ENCODE results near the gene SSU72.

DNA sequence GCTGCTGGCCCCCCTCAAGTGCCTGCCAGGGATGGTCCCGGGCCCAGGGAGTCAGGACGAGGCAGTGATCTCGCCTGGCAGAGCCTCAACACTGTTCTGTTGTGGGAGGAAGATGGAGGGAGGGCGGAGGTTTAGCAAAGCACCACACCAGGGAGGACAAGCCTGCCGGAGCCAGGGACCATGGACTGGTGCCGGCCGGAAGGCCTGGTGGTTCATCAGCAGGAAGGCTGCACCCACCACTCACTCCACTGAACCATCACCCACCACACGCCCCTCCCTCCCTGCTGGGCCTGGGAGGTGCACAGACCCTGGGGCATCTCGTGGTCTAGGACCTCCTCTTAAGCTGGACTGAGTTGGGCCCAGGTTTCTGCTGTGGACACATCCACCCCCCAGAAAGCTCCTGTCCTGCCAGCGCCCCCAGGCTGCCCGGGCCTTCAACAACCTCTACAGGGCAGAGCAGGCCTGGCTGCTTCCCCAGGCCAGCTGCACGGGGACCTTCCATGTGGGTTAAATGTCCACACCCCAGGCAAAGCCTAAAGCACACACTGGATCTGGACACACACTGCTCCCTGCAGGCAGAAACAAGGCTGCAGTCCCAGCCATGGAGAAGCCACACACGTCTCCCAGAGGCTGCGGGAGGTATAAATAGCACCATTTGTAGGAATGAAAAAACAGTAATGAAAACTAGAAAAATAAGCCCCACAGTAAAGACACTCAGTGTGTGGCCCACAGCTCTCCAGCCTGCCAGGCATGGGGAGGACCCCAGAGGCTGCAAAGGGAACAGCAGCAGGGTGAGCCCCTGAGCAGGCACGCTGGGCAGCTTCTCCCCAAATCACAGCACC lies 23.9 kb downstream of the SSU72 start:
- TF ChIP-seq, protein P1, sequence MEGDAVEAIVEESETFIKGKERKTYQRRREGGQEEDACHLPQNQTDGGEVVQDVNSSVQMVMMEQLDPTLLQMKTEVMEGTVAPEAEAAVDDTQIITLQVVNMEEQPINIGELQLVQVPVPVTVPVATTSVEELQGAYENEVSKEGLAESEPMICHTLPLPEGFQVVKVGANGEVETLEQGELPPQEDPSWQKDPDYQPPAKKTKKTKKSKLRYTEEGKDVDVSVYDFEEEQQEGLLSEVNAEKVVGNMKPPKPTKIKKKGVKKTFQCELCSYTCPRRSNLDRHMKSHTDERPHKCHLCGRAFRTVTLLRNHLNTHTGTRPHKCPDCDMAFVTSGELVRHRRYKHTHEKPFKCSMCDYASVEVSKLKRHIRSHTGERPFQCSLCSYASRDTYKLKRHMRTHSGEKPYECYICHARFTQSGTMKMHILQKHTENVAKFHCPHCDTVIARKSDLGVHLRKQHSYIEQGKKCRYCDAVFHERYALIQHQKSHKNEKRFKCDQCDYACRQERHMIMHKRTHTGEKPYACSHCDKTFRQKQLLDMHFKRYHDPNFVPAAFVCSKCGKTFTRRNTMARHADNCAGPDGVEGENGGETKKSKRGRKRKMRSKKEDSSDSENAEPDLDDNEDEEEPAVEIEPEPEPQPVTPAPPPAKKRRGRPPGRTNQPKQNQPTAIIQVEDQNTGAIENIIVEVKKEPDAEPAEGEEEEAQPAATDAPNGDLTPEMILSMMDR (IDR thresholded peaks at IDR 0.05): no peak
- TF ChIP-seq POLR2A (IDR thresholded peaks at IDR 0.05): no peak
